Prostate gland (tissue), 2 donors: ENCODE measurements around the gene NAMPT. TPM values are rescaled to one million over a fixed set of nuclear protein-coding genes. Genes with fewer than 3 reads are reported as not detected.
A peak's percentile ranks its signal among the peaks of the same experiment; 100 is the strongest.

Source experiments
- DNase-seq: peaks from one replicate; pipeline ENCODE4 v3.0.0-alpha.2; 2019; ENCODE audit warnings: low spot score
- H3K27ac ChIP-seq, 2 donors: fragments of 200-600 bp; sonication (generic); 2 replicates each; pipeline ENCODE4 v1.5.1; 2017 to 2019
- H3K27me3 ChIP-seq: fragments of 200-600 bp; sonication (generic); replicated peaks from 2 replicates; pipeline ENCODE4 v1.5.1; 2019; ENCODE audit not compliant: insufficient read depth
- H3K36me3 ChIP-seq, 2 donors: fragments of 200-600 bp; sonication (generic); 1 replicate in 1 of 2; 2 replicates in 1 of 2; pipeline versions ENCODE4 v1.5.1 to v1.8.1; 2017 to 2019
- H3K4me1 ChIP-seq: fragments of 200-600 bp; sonication (generic); replicated peaks from 2 replicates; pipeline ENCODE4 v1.5.1; 2019
- H3K4me3 ChIP-seq, 2 donors: fragments of 200-600 bp; sonication (generic); 2 replicates each; pipeline ENCODE4 v1.5.1; 2017 to 2019
- H3K9me3 ChIP-seq: fragments of 200-600 bp; sonication (generic); 2 replicates; pipeline ENCODE4 v1.5.1; 2017
- CTCF ChIP-seq, 4 experiments: fragments of 200-600 bp in 2 of 4; fragments of 450-650 bp in 2 of 4; sonication (generic) in 2 of 4; IDR thresholded peaks; 1 replicate in 3 of 4; 2 replicates in 1 of 4; pipeline ENCODE4 v1.5.1; 2016 to 2019; ENCODE audit warnings: antibody characterized with exemption in 4 of 4, mild to moderate bottlenecking in 2 of 4, moderate library complexity in 2 of 4
- POLR2A ChIP-seq: fragments of 450-650 bp; IDR thresholded peaks from one replicate; pipeline ENCODE4 v1.6.1; 2016; ENCODE audit warnings: antibody characterized with exemption, mild to moderate bottlenecking
- POLR2AphosphoS5 ChIP-seq: sonication (generic); formaldehyde crosslinking; IDR thresholded peaks from one replicate; pipeline ENCODE4 v1.6.1; 2017; ENCODE audit warnings: antibody characterized with exemption
- WGBS: methylation state at CpG from one replicate; pipeline ENCODE4 v1.1.5; 2018; 5-methylcytosine and 5-hydroxymethylcytosine counted together
- intact Hi-C: fragments of 100-400 bp; cut with DNase I; formaldehyde crosslinking; loops from one replicate; pipeline ENCODE4 v1.14.2; 2022
- total RNA-seq, 2 donors: library from RNA; depleted of rRNA; stranded (reverse); fragments of >200 nt; gene quantifications; one replicate each; pipeline ENCODE4 v1.1.0, GENCODE V29; 2016

The NAMPT gene
- total RNA-seq, 2 donors from 2014 or later, result 108 to 284 TPM

GRCh38 chr7:106317971-106318370 is 33.2 kb upstream of the NAMPT start:
- Histone ChIP-seq H3K27ac (peak overlapping the region; percentile 20 to 35), H3K4me3 (no peak overlapping the region), H3K36me3 (no peaks in the 10 kb centered on the region), H3K27me3 (no peaks in the 10 kb centered on the region), H3K9me3 (no peaks in the 10 kb centered on the region), H3K4me1 (peaks cover 4% of the 10 kb centered on the region)
- TF ChIP-seq CTCF (IDR thresholded peaks at IDR 0.05), result no peak
- TF ChIP-seq POLR2A, result no peak
- no peak for TF ChIP-seq POLR2AphosphoS5
- no peak for DNase-seq
- 79% methylated on average over 5 of the region's 5 CpGs for WGBS
- intact Hi-C loops, result no loop called here

DNA sequence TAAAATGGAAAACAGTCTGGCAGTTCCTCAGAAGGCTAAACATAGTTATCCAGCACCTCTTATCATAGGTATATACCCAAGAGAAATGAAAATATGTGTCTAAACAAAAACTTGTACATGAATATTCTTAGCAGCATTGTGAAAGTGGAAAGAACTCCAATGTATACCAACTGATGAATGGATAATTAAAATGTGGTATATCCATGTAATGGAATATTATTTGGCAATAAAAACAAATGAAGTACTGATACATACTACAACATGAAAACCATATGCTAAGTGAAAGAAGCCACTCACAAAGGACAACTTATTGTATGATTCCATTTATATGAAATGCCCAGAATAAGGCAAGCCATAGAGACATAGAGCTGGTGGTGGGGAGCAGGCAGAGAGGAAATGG is 32.2 kb upstream of the NAMPT start:
- no peaks in the 10 kb centered on the region for H3K36me3 ChIP-seq
- peak overlapping the region in 1 of 2 donors; percentile 81 for H3K27ac ChIP-seq
- H3K4me1 ChIP-seq, result peaks cover 4% of the 10 kb centered on the region
- no peak for DNase-seq
- intact Hi-C loops, result no loop called here
- no peaks in the 10 kb centered on the region for H3K9me3 ChIP-seq
- no peak for TF ChIP-seq POLR2AphosphoS5
- no peak overlapping the region for H3K4me3 ChIP-seq
- no peaks in the 10 kb centered on the region for H3K27me3 ChIP-seq

DNA sequence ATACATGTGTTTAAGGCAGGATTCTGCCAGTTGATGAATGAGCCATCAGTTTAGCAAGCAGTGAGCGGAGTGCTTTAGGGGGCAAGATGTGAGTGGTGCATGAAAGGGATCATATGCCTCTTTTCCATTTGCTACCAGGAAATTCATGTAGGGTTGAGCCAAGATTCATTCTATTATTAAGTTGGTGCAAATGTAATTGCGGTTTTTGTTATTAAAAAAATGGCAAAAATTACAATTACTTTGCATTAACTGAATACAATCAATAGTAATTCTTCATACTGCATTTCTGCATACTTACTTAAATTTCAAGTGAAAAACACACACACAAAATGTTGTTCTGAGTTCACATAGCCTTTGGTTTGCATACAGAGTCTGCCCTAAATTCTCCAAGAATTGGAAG is 30.1 kb upstream of the NAMPT start:
- 97% methylated on average over 2 of the region's 2 CpGs for WGBS
- intact Hi-C loops, result no loop called here

GRCh38 chr7:106313966-106314365 is 29.2 kb upstream of the NAMPT start:
- H3K27me3 ChIP-seq, result no peaks in the 10 kb centered on the region
- WGBS, result 63% methylated on average over 2 of the region's 2 CpGs
- H3K4me3 ChIP-seq, result no peak overlapping the region
- intact Hi-C loops, result no loop called here
- no peaks in the 10 kb centered on the region for H3K9me3 ChIP-seq
- H3K4me1 ChIP-seq, result peaks cover 4% of the 10 kb centered on the region
- no peak for TF ChIP-seq POLR2A
- TF ChIP-seq CTCF (IDR thresholded peaks at IDR 0.05), result no peak
- no peak for TF ChIP-seq POLR2AphosphoS5
- H3K36me3 ChIP-seq, result no peaks in the 10 kb centered on the region
- peak overlapping the region; percentile 41 to 81 for H3K27ac ChIP-seq
- DNase-seq, result no peak

More for the DNA sequence above, 30.1 kb upstream of the NAMPT start:
- TF ChIP-seq POLR2AphosphoS5, result no peak
- TF ChIP-seq POLR2A, result no peak
- no peak for TF ChIP-seq CTCF (IDR thresholded peaks at IDR 0.05)
- Histone ChIP-seq H3K36me3 (no peaks in the 10 kb centered on the region), H3K27ac (peak overlapping the region; percentile 41 to 81), H3K4me3 (no peak overlapping the region), H3K27me3 (no peaks in the 10 kb centered on the region), H3K4me1 (peaks cover 4% of the 10 kb centered on the region), H3K9me3 (no peaks in the 10 kb centered on the region)
- DNase-seq, result no peak

DNA sequence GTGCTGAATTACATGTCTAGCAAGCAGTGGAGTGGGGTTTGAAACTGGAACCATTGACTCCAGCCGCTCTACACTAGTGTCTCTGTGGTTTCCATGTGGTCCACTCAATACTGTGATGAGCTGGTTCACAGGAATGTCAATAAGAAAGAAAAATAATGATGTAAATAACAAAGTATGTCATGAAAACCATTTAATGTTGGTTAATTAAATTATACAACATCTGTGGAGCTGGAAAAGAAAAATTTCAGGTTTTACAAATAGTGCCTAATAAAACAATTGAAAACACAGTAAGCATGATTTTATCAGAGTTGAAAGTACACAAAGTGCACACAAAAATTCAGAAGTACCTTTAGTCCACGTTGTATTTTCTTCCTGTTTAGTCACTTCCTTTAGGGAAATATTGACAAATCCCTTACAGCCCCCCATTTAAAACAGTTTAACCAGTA is 28.7 kb upstream of the NAMPT start:
- intact Hi-C loops, result no loop called here
- peak; percentile 31 for DNase-seq

More for the DNA sequence above, 28.7 kb upstream of the NAMPT start:
- Histone ChIP-seq H3K27me3 (no peaks in the 10 kb centered on the region), H3K27ac (peak overlapping the region; percentile 41 to 81), H3K4me3 (no peak overlapping the region), H3K36me3 (no peaks in the 10 kb centered on the region), H3K4me1 (peaks cover 4% of the 10 kb centered on the region), H3K9me3 (no peaks in the 10 kb centered on the region)
- TF ChIP-seq POLR2A, result no peak
- TF ChIP-seq POLR2AphosphoS5, result peak; percentile 54
- no peak for TF ChIP-seq CTCF (IDR thresholded peaks at IDR 0.05)
- WGBS, result 24% methylated on average over 2 of the region's 2 CpGs
